ENCODE measurements around the gene B3GALT6.
"Not testable (repeated sequence)": the region's sequence is repeated elsewhere in the genome, so short reads cannot be mapped to it uniquely, and the experiment has no call there.

The B3GALT6 gene

GRCh38 chr1:1232208-1232795 is at the start of gene B3GALT6:
Gene B3GALT6 (plus strand): TSS chr1:1232237. CDS start chr1:1232279, 42 bp downstream.
- no peak for DNase-seq

GRCh38 chr1:1182491-1183220 is 49.4 kb upstream of the B3GALT6 start:
- DNase-seq: no peak

GRCh38 chr1:1183221-1183747 is 48.8 kb upstream of the B3GALT6 start:
- DNase-seq: no peak

GRCh38 chr1:1183833-1184775 is 47.9 kb upstream of the B3GALT6 start:
- DNase-seq: no peak

GRCh38 chr1:1185101-1185765 is 46.8 kb upstream of the B3GALT6 start:
- DNase-seq: no peak

GRCh38 chr1:1187938-1188337 is 44.1 kb upstream of the B3GALT6 start:
- no peak for DNase-seq

- DNase-seq: no peak
These were observed 42.9 kb upstream of the B3GALT6 start for GRCh38 chr1:1189111-1189510.

- DNase-seq: no peak
These were observed 40.3 kb upstream of the B3GALT6 start for GRCh38 chr1:1191734-1192133.

- no peak for DNase-seq
These were observed 37.3 kb upstream of the B3GALT6 start for GRCh38 chr1:1194723-1195122.

GRCh38 chr1:1195726-1196125 is 36.3 kb upstream of the B3GALT6 start:
- not testable (repeated sequence) for DNase-seq

- DNase-seq: no peak
These were observed 35.4 kb upstream of the B3GALT6 start for GRCh38 chr1:1196431-1197187.

- no peak for DNase-seq
These were observed 34.9 kb upstream of the B3GALT6 start for GRCh38 chr1:1197188-1197500.

- no peak for DNase-seq
These were observed 34.2 kb upstream of the B3GALT6 start for GRCh38 chr1:1197551-1198422.

- DNase-seq: no peak
These were observed 33.5 kb upstream of the B3GALT6 start for GRCh38 chr1:1198423-1199140.

- DNase-seq: no peak
These were observed 32.7 kb upstream of the B3GALT6 start for GRCh38 chr1:1199141-1199960.

GRCh38 chr1:1199961-1200875 is 31.8 kb upstream of the B3GALT6 start:
- DNase-seq: no peak

GRCh38 chr1:1200876-1201810 is 30.9 kb upstream of the B3GALT6 start:
- DNase-seq: peak; percentile 91
